Omental fat pad (tissue), 4 donors: ENCODE data around the gene LPCAT1. TPM values are rescaled to one million over a fixed set of nuclear protein-coding genes. Genes with fewer than 3 reads are reported as not detected.

ENCODE experiments used
- ATAC-seq: fragments of 150-250 bp; one replicate; pipeline ENCODE4 v1.9.1; 2016; ENCODE audit warnings: mild to moderate bottlenecking, moderate library complexity; ENCODE audit not compliant: low FRiP score
- DNase-seq: peaks from one replicate; pipeline ENCODE4 v3.0.0-alpha.2; 2019; ENCODE audit warnings: low spot score
- total RNA-seq, 4 donors: library from RNA; depleted of rRNA; stranded (reverse); fragments of >200 nt; gene quantifications; one replicate each; pipeline ENCODE4 v1.1.0, GENCODE V29; 2016
- TF ChIP-seq, protein P1 (sequence below), 3 donors: fragments of 450-650 bp; IDR thresholded peaks; one replicate each; pipeline ENCODE4 v1.5.1; 2016 to 2017; ENCODE audit warnings: antibody characterized with exemption in 3 of 3, mild to moderate bottlenecking in 3 of 3, moderate library complexity in 2 of 3

Gene LPCAT1
- total RNA-seq, 4 donors from 2014 or later: 22.3 to 37.1 (median 34.5) TPM

DNA sequence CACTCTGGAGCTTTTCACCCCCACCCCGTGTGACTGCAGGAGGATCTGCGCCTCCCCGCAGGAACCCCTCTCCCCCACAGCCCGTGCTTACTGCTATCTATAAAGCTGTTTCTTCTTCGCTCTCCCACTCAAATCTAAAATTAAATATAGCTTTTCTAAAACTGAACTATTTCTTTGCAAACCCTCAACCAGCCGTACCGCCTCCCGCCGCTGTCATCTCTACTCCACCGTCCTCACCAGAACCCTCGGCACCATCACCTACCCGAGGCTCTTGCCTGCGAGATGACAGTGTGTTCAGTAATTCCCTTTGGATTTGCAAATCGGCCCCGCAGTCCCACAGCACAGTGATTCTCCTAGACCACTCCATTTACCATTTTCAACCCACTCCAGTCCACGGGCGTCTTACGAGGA is 13.6 kb downstream of the LPCAT1 start:
- TF ChIP-seq, protein P1, sequence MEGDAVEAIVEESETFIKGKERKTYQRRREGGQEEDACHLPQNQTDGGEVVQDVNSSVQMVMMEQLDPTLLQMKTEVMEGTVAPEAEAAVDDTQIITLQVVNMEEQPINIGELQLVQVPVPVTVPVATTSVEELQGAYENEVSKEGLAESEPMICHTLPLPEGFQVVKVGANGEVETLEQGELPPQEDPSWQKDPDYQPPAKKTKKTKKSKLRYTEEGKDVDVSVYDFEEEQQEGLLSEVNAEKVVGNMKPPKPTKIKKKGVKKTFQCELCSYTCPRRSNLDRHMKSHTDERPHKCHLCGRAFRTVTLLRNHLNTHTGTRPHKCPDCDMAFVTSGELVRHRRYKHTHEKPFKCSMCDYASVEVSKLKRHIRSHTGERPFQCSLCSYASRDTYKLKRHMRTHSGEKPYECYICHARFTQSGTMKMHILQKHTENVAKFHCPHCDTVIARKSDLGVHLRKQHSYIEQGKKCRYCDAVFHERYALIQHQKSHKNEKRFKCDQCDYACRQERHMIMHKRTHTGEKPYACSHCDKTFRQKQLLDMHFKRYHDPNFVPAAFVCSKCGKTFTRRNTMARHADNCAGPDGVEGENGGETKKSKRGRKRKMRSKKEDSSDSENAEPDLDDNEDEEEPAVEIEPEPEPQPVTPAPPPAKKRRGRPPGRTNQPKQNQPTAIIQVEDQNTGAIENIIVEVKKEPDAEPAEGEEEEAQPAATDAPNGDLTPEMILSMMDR (IDR thresholded peaks at IDR 0.05): no peak
- ATAC-seq (no peak), DNase-seq (peak; percentile 15)

- TF ChIP-seq, protein P1 (IDR thresholded peaks at IDR 0.05): no peak
- ATAC-seq: no peak
- DNase-seq: peak; percentile 11
Measured at GRCh38 chr5:1509346-1510085, 14.2 kb downstream of the LPCAT1 start.

DNA sequence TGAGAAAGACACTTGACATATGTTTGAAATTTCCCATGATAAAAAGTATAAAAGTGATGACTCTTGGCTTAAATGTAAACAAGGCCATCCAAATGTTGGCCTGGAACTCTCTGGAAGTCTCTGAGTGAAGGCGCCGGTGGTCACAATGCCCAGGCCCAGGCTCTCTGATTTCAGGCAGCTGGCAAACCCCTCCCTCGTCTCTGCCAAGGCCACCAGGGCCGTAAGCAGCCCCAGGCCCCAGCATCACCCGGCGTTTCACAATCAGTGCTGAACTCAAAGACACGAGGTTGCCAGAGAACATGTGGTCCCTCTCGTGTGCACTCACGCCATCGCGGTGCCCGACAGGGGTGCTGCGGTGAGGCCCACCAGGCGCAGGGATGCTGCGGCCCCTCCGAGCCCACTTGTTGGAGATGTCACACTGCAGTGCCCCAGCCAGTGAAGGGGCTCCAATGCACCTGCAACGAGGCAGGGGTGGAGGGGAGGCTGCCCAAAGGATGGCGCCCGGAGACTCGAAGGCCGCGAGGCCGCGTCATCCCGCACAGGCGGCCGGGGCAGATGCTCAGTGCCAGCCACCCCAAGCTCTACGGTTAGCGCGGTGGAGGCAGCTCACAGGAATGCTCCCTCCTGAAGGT is 15.0 kb downstream of the LPCAT1 start:
- no peak for ATAC-seq
- DNase-seq: no peak
- TF ChIP-seq, protein P1 (IDR thresholded peaks at IDR 0.05): no peak

GRCh38 chr5:1507961-1508658 is 15.7 kb downstream of the LPCAT1 start:
- DNase-seq (no peak), ATAC-seq (no peak)
- TF ChIP-seq, protein P1 (IDR thresholded peaks at IDR 0.05): no peak

DNA sequence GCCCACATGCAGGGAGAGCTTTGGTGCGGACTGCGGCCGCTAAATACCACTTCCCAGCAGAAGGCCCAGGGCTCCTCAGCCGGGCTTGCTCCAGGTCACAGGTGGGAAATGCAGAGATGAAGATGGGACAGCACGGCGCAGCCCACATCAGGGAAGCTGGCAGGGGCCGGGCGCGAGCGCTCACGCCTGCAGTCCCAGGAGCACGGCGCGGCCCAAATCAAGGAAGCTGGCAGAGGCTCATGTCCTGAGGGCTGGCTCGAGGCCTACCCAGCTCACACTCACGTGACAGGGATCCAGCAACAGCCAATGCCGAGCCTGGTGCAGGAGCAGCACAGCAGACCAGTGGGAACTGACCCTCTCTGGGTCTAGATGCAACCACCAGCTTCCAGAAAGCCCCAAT is 16.3 kb downstream of the LPCAT1 start:
- DNase-seq: no peak
- ATAC-seq: no peak
- TF ChIP-seq, protein P1 (IDR thresholded peaks at IDR 0.05): no peak

DNA sequence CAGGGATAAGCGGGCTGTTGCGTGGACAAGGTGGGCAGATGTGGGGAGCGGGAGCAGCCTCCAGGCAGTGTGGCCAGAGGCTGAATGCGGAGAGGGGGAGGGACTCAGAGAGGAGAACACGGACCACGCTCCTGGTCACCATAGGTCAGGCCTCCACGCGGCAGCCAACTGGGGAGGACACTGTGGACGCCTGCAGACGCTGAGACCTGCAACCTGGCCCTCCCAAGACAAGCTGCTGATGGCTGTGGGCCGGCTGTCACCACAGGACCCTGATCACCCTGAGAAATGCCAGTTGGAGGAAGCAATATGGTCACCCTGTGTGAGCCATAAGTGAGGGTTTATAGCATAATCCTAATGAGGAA is 16.8 kb downstream of the LPCAT1 start:
- DNase-seq: no peak
- no peak for ATAC-seq
- TF ChIP-seq, protein P1 (IDR thresholded peaks at IDR 0.05): no peak
